HG03039 (cell line): Measurements from ENCODE around the gene RAB3A.

Source experiments
- ATAC-seq: cut with Tn5 transposase; IDR thresholded peaks from one replicate; pipeline ENCODE4 v1.9.1; 2021; ENCODE audit warnings: mild to moderate bottlenecking, moderate library complexity; ENCODE audit not compliant: unreplicated experiment

RAB3A gene

GRCh38 chr19:18202397-18202777 lies 1.5 kb downstream of the RAB3A start:
- no peak for ATAC-seq

GRCh38 chr19:18198374-18198773 lies 5.5 kb downstream of the RAB3A start:
- ATAC-seq: no peak

GRCh38 chr19:18197941-18198340 lies 5.9 kb downstream of the RAB3A start:
- ATAC-seq: no peak

- ATAC-seq: no peak
Observed at GRCh38 chr19:18197306-18197705, 6.5 kb downstream of the RAB3A start.

- ATAC-seq: no peak
Observed at GRCh38 chr19:18196511-18196845, 7.4 kb downstream of the RAB3A start.

GRCh38 chr19:18194554-18195238 lies 9.1 kb downstream of the RAB3A start:
- no peak for ATAC-seq

- no peak for ATAC-seq
Observed at GRCh38 chr19:18194181-18194530, 9.7 kb downstream of the RAB3A start.

GRCh38 chr19:18193388-18194180 lies 10.3 kb downstream of the RAB3A start:
- ATAC-seq: peak; percentile 8

GRCh38 chr19:18192673-18193387 lies 11.0 kb downstream of the RAB3A start, which contains the start of gene MPV17L2:
TSS of gene MPV17L2 (plus strand) at chr19:18193218. CDS start at chr19:18193282, 64 bp downstream.
- peak; percentile 82 for ATAC-seq

GRCh38 chr19:18191640-18192062 lies 12.2 kb downstream of the RAB3A start:
- ATAC-seq: no peak

GRCh38 chr19:18190278-18190677 lies 13.6 kb downstream of the RAB3A start:
- ATAC-seq: no peak

- ATAC-seq: no peak
Observed at GRCh38 chr19:18185538-18185937, 18.3 kb downstream of the RAB3A start.

- no peak for ATAC-seq
Observed at GRCh38 chr19:18183529-18183928, 20.3 kb downstream of the RAB3A start.

GRCh38 chr19:18179957-18180356 lies 23.9 kb downstream of the RAB3A start:
- no peak for ATAC-seq

GRCh38 chr19:18176367-18177310 lies 27.2 kb downstream of the RAB3A start:
- no peak for ATAC-seq

- no peak for ATAC-seq
Observed at GRCh38 chr19:18174983-18175382, 28.9 kb downstream of the RAB3A start.

- peak; percentile 37 for ATAC-seq
Observed at GRCh38 chr19:18173572-18174288, 30.1 kb downstream of the RAB3A start, which contains the start of gene IFI30. TSS of gene IFI30 (plus strand) at chr19:18173813. CDS start at chr19:18173842, 29 bp downstream.

GRCh38 chr19:18173054-18173571 lies 30.7 kb downstream of the RAB3A start:
- ATAC-seq: no peak

GRCh38 chr19:18172331-18173053 lies 31.4 kb downstream of the RAB3A start:
- ATAC-seq: no peak
